Gastrocnemius medialis (tissue), 4 donors: ENCODE measurements around the gene SFI1.

Experiments used
- CTCF ChIP-seq, 5 experiments: fragments of 450-650 bp in 3 of 5; fragments of 200-600 bp in 2 of 5; sonication (generic) in 2 of 5; IDR thresholded peaks in 4 of 5; conservative IDR thresholded peaks in 1 of 5; 1 replicate in 4 of 5; 2 replicates in 1 of 5; pipeline ENCODE4 v1.5.1; 2016 to 2019; ENCODE audit warnings: antibody characterized with exemption in 5 of 5, mild to moderate bottlenecking in 3 of 5, moderate library complexity in 3 of 5
- POLR2A ChIP-seq, 2 donors: fragments of 450-650 bp; IDR thresholded peaks; one replicate each; pipeline ENCODE4 v1.6.1; 2017; ENCODE audit warnings: antibody characterized with exemption in 2 of 2, mild to moderate bottlenecking in 2 of 2, moderate library complexity in 2 of 2

- TF ChIP-seq CTCF (IDR thresholded peaks at IDR 0.05 in 4 of 5, conservative IDR thresholded peaks at IDR 0.05 in 1 of 5) (no peak), POLR2A (IDR thresholded peaks at IDR 0.05) (no peak)
These were observed 405 bp downstream of the SFI1 start for GRCh38 chr22:31496735-31497146.
